ENCODE measurements around the gene EVI5L.

GRCh38 chr19:7900931-7901330 lies 70.9 kb downstream of the EVI5L start:
- TF ChIP-seq, protein P1, sequence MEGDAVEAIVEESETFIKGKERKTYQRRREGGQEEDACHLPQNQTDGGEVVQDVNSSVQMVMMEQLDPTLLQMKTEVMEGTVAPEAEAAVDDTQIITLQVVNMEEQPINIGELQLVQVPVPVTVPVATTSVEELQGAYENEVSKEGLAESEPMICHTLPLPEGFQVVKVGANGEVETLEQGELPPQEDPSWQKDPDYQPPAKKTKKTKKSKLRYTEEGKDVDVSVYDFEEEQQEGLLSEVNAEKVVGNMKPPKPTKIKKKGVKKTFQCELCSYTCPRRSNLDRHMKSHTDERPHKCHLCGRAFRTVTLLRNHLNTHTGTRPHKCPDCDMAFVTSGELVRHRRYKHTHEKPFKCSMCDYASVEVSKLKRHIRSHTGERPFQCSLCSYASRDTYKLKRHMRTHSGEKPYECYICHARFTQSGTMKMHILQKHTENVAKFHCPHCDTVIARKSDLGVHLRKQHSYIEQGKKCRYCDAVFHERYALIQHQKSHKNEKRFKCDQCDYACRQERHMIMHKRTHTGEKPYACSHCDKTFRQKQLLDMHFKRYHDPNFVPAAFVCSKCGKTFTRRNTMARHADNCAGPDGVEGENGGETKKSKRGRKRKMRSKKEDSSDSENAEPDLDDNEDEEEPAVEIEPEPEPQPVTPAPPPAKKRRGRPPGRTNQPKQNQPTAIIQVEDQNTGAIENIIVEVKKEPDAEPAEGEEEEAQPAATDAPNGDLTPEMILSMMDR (IDR thresholded peaks at IDR 0.05) = no peak
- no peak for TF ChIP-seq POLR2A (IDR thresholded peaks at IDR 0.05)
